OCI-LY1 (cell line): ENCODE data around the gene USP53.

Experiments used
- CTCF ChIP-seq: fragments of 200-600 bp; sonication (generic), shearing (Covaris generic); IDR thresholded peaks from 2 replicates; pipeline ENCODE4 v1.5.1; 2017; ENCODE audit warnings: mild to moderate bottlenecking, antibody characterized with exemption, low read length, moderate library complexity, mixed read lengths
- EZH2 ChIP-seq: fragments of 200-600 bp; sonication (generic), shearing (Covaris generic); IDR thresholded peaks from 2 replicates; pipeline ENCODE4 v1.8.0; 2017; ENCODE audit warnings: borderline replicate concordance, mixed run types, mild to moderate bottlenecking, antibody characterized with exemption, low read length, moderate library complexity, mixed read lengths

GRCh38 chr4:119172223-119172622 is 40.3 kb upstream of the USP53 start:
- TF ChIP-seq CTCF (no peak), EZH2 (no peak)
